Measurements from ENCODE around the gene ZBTB38.

- TF ChIP-seq CTCF (IDR thresholded peaks at IDR 0.05) (no peak), FOXP4 (CRISPR knock-in tag; IDR thresholded peaks at IDR 0.05) (no peak), ATF6 (CRISPR knock-in tag; IDR thresholded peaks at IDR 0.05) (no peak)
These were observed 37.5 kb upstream of the ZBTB38 start for GRCh38 chr3:141330718-141331376.
